GM19463 (cell line): ENCODE measurements around the gene C16orf92.
A peak's percentile ranks its signal among the peaks of the same experiment; 100 is the strongest.
"Not testable (repeated sequence)": the region's sequence is repeated elsewhere in the genome, so short reads cannot be mapped to it uniquely, and the experiment has no call there.

Source experiments
- ATAC-seq: cut with Tn5 transposase; IDR thresholded peaks from one replicate; pipeline ENCODE4 v1.9.1; 2021; ENCODE audit warnings: mild to moderate bottlenecking, moderate library complexity; ENCODE audit not compliant: unreplicated experiment

Gene C16orf92

DNA sequence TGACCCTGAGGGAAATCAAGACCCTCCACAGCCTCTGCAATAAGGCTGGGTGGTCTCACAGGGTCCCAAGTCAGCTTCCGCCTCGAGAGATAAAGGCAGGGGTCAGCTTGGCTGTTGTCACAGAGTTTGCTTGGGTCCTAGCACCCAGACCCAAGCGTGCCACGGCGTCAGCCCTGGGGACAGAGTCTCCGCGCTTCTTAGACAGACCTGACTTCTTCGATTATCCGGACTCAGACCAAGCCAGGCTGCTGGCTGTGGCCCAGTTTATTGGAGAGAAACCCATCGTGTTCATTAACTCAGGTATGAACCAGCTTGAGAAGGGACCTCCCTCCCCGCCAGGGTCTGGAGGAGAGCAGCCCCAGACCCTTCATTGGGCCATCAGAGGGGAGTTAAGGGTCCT lies 588 bp downstream of the C16orf92 start:
- no peak for ATAC-seq

GRCh38 chr16:30024451-30024850 lies 1.5 kb downstream of the C16orf92 start:
- ATAC-seq = no peak

- no peak for ATAC-seq
Measured at GRCh38 chr16:30025156-30025555, 2.2 kb downstream of the C16orf92 start.

- no peak for ATAC-seq
Measured at GRCh38 chr16:30025574-30025973, 2.6 kb downstream of the C16orf92 start.

- no peak for ATAC-seq
Measured at GRCh38 chr16:30026449-30026848, 3.5 kb downstream of the C16orf92 start.

GRCh38 chr16:30027588-30028437 lies 4.8 kb downstream of the C16orf92 start:
- no peak for ATAC-seq

DNA sequence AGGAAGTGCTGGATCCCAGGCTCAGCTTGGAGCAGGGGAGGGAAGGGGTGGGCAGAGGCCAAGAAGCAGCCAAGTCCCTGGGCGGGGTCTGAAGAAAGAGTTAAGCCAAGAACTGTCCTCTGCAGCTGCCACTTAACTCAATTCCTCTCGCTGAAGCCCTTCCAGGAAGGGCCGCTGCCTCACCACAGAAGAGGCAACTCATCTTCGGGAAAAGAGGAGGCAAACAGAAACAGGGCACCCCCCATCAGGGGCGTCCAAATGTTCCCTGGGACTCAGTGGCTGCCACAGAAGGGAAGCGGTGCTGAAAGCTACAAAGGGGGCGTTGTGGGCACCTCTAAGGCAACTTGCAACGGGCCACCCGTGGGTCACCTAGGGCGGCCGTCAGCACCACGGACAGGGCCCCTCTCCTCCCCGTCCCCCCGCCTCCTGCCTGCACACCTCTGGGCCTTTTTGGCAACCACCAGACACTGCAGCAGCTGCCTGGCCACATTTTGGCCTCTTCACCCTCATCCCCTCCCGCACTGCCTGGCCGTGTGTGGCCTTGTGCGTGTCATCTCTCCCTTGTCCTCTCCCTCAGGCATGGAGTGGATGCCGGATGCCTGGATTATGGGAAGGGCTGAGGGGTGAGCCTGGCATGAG lies 5.6 kb downstream of the C16orf92 start:
- no peak for ATAC-seq

DNA sequence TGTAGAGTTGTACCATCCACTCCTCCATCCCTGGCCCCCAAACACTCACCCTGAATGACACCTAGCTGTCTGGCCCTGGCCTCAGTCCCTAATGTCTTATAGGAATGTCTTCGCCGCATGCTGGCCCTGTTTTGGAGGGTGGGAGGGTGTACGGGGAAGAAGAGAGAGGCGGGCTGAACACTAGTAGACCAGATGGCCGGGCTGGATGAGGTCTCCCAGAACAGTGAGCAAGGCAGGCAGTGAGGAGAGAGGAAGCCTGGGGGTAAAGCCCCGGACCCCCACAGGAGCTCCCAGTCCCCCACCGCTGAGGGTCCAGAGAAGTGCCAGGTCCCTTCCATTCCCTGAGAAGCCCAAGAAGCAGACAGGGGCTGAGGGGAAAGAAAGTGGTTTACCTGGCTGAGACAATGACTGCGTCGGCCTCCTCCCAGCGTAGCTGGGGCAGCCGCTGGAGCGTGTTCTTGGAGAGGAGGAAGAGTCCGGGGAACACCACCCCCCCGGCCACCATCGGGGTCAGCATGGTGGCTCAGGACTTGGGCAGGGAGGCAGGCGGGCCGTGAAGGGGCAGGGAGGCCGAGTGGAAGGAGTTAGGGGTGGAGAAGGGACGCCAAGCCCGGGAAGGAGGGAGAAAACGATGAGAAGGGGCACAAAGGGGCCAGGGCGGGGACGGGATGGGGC lies 7.2 kb downstream of the C16orf92 start:
- ATAC-seq = no peak

DNA sequence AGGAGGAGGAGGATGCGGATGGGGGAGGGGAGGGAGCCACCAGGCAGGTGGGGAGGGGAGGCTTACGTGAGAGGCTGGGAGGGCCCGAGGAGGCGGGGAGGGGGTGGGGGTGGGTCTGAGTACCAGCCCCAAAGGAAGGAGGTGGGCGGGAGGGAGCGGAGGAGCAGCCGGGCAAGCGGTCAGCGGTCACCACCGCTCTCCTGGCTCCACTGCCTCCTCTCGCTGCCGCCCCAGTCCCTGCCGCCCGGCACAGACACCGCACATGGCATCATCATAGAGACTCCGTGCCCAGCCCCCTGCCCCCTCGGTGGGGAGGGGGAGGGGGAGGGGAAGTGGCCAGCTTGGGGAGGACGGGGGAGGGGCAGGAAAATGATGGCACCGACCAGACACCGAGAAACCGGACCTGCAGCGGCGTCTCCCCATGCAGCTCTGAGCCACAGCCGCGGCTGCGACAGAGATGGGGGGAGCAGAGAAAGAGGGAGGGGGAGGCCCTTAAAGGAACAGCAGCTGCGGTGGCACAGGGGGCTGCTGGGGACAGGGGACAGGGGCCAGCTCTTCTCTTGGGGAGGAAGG lies 7.9 kb downstream of the C16orf92 start, which contains the start of gene TLCD3B:
TLCD3B (minus strand) TSS at position 431 of the 573 bp plus-strand sequence. CDS start 744 bp downstream, outside the sequence.
- ATAC-seq = no peak

- no peak for ATAC-seq
Measured at GRCh38 chr16:30031477-30031918, 8.5 kb downstream of the C16orf92 start.

- ATAC-seq = no peak
Measured at GRCh38 chr16:30032083-30032819, 9.3 kb downstream of the C16orf92 start.

- no peak for ATAC-seq
Measured at GRCh38 chr16:30033270-30033669, 10.3 kb downstream of the C16orf92 start.

- no peak for ATAC-seq
Measured at GRCh38 chr16:30040221-30040620, 17.2 kb downstream of the C16orf92 start.

- ATAC-seq = not testable (repeated sequence)
Measured at GRCh38 chr16:30040690-30041089, 17.7 kb downstream of the C16orf92 start.

DNA sequence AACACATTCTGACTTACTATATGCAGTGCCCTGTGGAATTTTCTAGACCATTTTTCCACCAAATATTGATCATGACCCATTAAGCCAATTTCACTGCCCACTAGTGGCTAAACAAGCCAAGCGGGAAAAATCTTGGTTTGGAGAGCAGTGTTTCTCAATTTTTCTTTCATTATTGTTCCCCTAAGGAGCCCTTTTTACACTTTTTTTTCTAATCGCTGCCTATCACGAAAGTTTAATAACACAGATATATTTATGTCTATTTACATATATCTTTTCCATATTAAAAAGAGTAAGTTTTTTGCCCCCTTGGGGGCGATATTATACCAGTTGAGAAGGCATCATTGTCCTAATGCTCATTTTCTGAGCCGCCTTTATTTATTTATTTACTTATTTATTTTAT lies 18.8 kb downstream of the C16orf92 start:
- ATAC-seq = no peak

DNA sequence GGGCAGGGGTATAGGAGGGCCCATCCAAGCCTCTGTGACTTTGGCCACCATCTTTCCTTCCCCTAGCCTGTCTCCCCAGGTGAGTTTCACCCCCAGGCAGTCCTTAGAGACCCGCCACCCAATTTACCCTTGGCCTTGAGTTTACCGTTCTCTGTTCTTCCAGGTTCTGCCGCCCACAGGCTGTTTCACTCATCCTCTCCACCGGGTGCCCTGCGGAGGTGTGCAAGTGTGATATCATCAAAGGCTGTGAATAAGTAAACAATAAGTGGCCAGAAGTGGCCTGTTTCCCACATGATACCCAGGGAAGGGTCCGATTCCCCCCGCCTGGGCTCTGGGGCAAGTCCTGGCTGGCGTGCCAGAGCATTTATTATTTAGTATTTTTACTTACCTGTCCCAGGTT lies 23.2 kb downstream of the C16orf92 start:
- ATAC-seq = no peak

DNA sequence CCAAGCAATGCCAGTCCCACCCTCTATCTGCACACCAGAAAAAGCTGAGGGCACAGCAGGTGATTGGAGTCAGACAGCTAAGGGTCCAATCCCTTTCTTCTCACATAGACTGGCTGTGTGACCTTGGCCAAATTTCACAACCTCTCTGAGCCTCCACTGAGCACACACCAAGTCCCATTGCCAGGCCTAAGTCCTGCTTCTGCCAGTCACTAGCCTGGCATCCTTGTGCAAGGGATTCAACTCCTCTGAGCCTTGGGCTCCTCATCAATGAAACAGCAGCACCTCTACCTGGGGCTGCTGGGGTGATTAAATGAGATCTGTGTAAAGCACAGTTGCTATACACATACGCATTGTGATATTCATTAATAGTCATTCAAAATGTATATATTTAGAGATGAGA lies 23.6 kb downstream of the C16orf92 start:
- ATAC-seq = no peak

- no peak for ATAC-seq
Measured at GRCh38 chr16:30049871-30050270, 26.9 kb downstream of the C16orf92 start.

GRCh38 chr16:30051518-30051917 lies 28.5 kb downstream of the C16orf92 start:
- ATAC-seq = no peak

GRCh38 chr16:30052671-30053372 lies 29.8 kb downstream of the C16orf92 start:
- peak; percentile 69 for ATAC-seq
